H9 (cell line): Measurements from ENCODE around the gene HRAS. TPM values are rescaled to one million over a fixed set of nuclear protein-coding genes. Genes with fewer than 3 reads are reported as not detected.

ENCODE experiments used
- DNase-seq: peaks from one replicate; pipeline ENCODE4 v3.0.0-alpha.2; 2017
- H2AFZ ChIP-seq: one replicate; pipeline ENCODE4 v1.6.1; 2013; ENCODE audit warnings: mild to moderate bottlenecking, low read length, control low read depth, moderate library complexity
- H2AK5ac ChIP-seq: 2 replicates; pipeline ENCODE4 v1.6.1; 2013; ENCODE audit warnings: low read length, control low read depth, mixed read lengths; ENCODE audit not compliant: insufficient read length
- H2BK120ac ChIP-seq: one replicate; pipeline ENCODE4 v1.6.1; 2013; ENCODE audit warnings: low read depth, mild to moderate bottlenecking, low read length, control low read depth, inconsistent platforms; ENCODE audit not compliant: poor library complexity, severe bottlenecking
- H2BK12ac ChIP-seq: 2 replicates; pipeline ENCODE4 v1.6.1; 2013; ENCODE audit warnings: low read length, control low read depth, mixed read lengths, low read depth; ENCODE audit not compliant: insufficient read length
- H2BK15ac ChIP-seq: 2 replicates; pipeline ENCODE4 v1.6.1; 2013; ENCODE audit warnings: low read depth, low read length, control low read depth
- H2BK20ac ChIP-seq: one replicate; pipeline ENCODE4 v1.6.1; 2013; ENCODE audit warnings: low read depth, mild to moderate bottlenecking, low read length, control low read depth, inconsistent platforms; ENCODE audit not compliant: poor library complexity, severe bottlenecking
- H2BK5ac ChIP-seq: 2 replicates; pipeline ENCODE4 v1.6.1; 2013; ENCODE audit warnings: low read length, control low read depth, mixed read lengths; ENCODE audit not compliant: insufficient read length
- H3K14ac ChIP-seq: 2 replicates; pipeline ENCODE4 v1.6.1; 2013; ENCODE audit warnings: low read length, control low read depth; ENCODE audit not compliant: insufficient read depth
- H3K18ac ChIP-seq: 2 replicates; pipeline ENCODE4 v1.6.1; 2013; ENCODE audit warnings: low read depth, mild to moderate bottlenecking, mixed read lengths, low read length, control low read depth; ENCODE audit not compliant: insufficient read length
- H3K23ac ChIP-seq: 2 replicates; pipeline ENCODE4 v1.6.1; 2013; ENCODE audit warnings: low read length, control low read depth, mixed read lengths, low read depth; ENCODE audit not compliant: insufficient read length
- H3K23me2 ChIP-seq: 2 replicates; pipeline ENCODE4 v1.6.1; 2013; ENCODE audit warnings: low read depth, mild to moderate bottlenecking, mixed read lengths, low read length, control low read depth; ENCODE audit not compliant: insufficient read length, poor library complexity, severe bottlenecking
- H3K27ac ChIP-seq: 2 replicates; pipeline ENCODE4 v1.5.1; 2013; ENCODE audit warnings: low read length, control low read depth, mixed read lengths, low read depth; ENCODE audit not compliant: insufficient read length
- H3K27me3 ChIP-seq: 2 replicates; pipeline ENCODE4 v1.6.1; 2013; ENCODE audit warnings: low read length, control low read depth, inconsistent platforms; ENCODE audit not compliant: insufficient read depth
- H3K4ac ChIP-seq: 2 replicates; pipeline ENCODE4 v1.6.1; 2013; ENCODE audit warnings: low read depth, mild to moderate bottlenecking, control low read depth, inconsistent platforms, low read length, moderate library complexity
- H3K4me1 ChIP-seq: 2 replicates; pipeline ENCODE4 v1.6.1; 2013; ENCODE audit warnings: low read length, control low read depth, inconsistent platforms; ENCODE audit not compliant: insufficient read depth
- H3K4me2 ChIP-seq: 2 replicates; pipeline ENCODE4 v1.6.1; 2013; ENCODE audit warnings: low read length, control low read depth, mixed read lengths; ENCODE audit not compliant: insufficient read length, insufficient read depth
- H3K56ac ChIP-seq: 2 replicates; pipeline ENCODE4 v1.6.1; 2013; ENCODE audit warnings: low read depth, mild to moderate bottlenecking, mixed read lengths, low read length, control low read depth; ENCODE audit not compliant: insufficient read length
- H3K79me1 ChIP-seq: 2 replicates; pipeline ENCODE4 v1.6.1; 2013; ENCODE audit warnings: low read depth, mild to moderate bottlenecking, moderate library complexity, low read length, control low read depth, inconsistent platforms; ENCODE audit not compliant: insufficient read depth, poor library complexity, severe bottlenecking
- H3K79me2 ChIP-seq: 2 replicates; pipeline ENCODE4 v1.6.1; 2013; ENCODE audit warnings: low read length, control low read depth, inconsistent platforms; ENCODE audit not compliant: insufficient read depth
- H3K9ac ChIP-seq: 2 replicates; pipeline ENCODE4 v1.6.1; 2013; ENCODE audit warnings: low read length, control low read depth, mixed read lengths; ENCODE audit not compliant: insufficient read length; ENCODE audit errors: extremely low read depth
- H3K9me3 ChIP-seq: one replicate; pipeline ENCODE4 v1.6.1; 2013; ENCODE audit warnings: low read depth, low read length, inconsistent platforms; ENCODE audit not compliant: control insufficient read depth
- H3T11ph ChIP-seq: one replicate; pipeline ENCODE4 v1.6.1; 2013; ENCODE audit warnings: mild to moderate bottlenecking, low read length, control low read depth, inconsistent platforms
- H4K20me1 ChIP-seq: one replicate; pipeline ENCODE4 v1.6.1; 2013; ENCODE audit not compliant: control insufficient read depth, insufficient read length, insufficient read depth
- H4K5ac ChIP-seq: 2 replicates; pipeline ENCODE4 v1.6.1; 2013; ENCODE audit warnings: low read depth, mild to moderate bottlenecking, mixed read lengths, low read length, control low read depth; ENCODE audit not compliant: insufficient read length
- H4K8ac ChIP-seq: replicated peaks from 2 replicates; pipeline ENCODE4 v1.6.1; 2013; ENCODE audit warnings: low read length, control low read depth, mixed read lengths, low read depth; ENCODE audit not compliant: insufficient read length
- H4K91ac ChIP-seq: 2 replicates; pipeline ENCODE4 v1.6.1; 2013; ENCODE audit warnings: low read depth, mild to moderate bottlenecking, moderate library complexity, mixed read lengths, low read length, control low read depth; ENCODE audit not compliant: insufficient read length
- H3K27ac Mint-ChIP-seq, 3 experiments: 2 replicates in 2 of 3; 3 replicates in 1 of 3; pipeline ENCODE4 v1.8.0; 2020 to 2021; ENCODE audit warnings: mixed read lengths in 3 of 3, mild to moderate bottlenecking in 1 of 3, moderate library complexity in 1 of 3
- H3K27me3 Mint-ChIP-seq: 2 replicates; pipeline ENCODE4 v1.8.0; 2021; ENCODE audit warnings: low read depth, mild to moderate bottlenecking, moderate library complexity, mixed read lengths
- H3K36me3 Mint-ChIP-seq, 3 experiments: 2 replicates in 2 of 3; 3 replicates in 1 of 3; pipeline ENCODE4 v1.8.0; 2020 to 2021; ENCODE audit warnings: low read depth in 3 of 3, mixed read lengths in 3 of 3; ENCODE audit not compliant: insufficient read depth in 1 of 3
- H3K4me1 Mint-ChIP-seq, 2 experiments: 2 replicates each; pipeline ENCODE4 v1.8.0; 2020; ENCODE audit warnings: mixed read lengths in 2 of 2
- H3K4me3 Mint-ChIP-seq, 2 experiments: 2 replicates in 1 of 2; 3 replicates in 1 of 2; pipeline ENCODE4 v1.8.0; 2020 to 2021; ENCODE audit warnings: mild to moderate bottlenecking in 2 of 2, mixed read lengths in 2 of 2, moderate library complexity in 1 of 2
- H3K9me3 Mint-ChIP-seq, 2 experiments: 2 replicates in 1 of 2; 3 replicates in 1 of 2; pipeline ENCODE4 v1.8.0; 2020; ENCODE audit warnings: mild to moderate bottlenecking in 2 of 2, mixed read lengths in 2 of 2, moderate library complexity in 1 of 2
- CTCF ChIP-seq: fragments of 200-600 bp; sonication (generic); conservative IDR thresholded peaks from 3 replicates; pipeline ENCODE4 v1.8.0; 2021; ENCODE audit warnings: antibody characterized with exemption, mild to moderate bottlenecking
- WGBS: extraction: QIAGEN DNeasy Blood & Tissue Kit; methylation state at CpG from one replicate; pipeline ENCODE4 v1.1.7; 2013; ENCODE audit warnings: missing lambda C conversion rate, low lambda C conversion rate, mixed read lengths; ENCODE audit not compliant: insufficient read length; ENCODE audit errors: extremely low coverage; 5-methylcytosine and 5-hydroxymethylcytosine counted together
- total RNA-seq: library from RNA; stranded (reverse); gene quantifications from 2 replicates; pipeline ENCODE4 v1.2.1, GENCODE V29; 2021

The HRAS gene
- total RNA-seq, 1 experiment from 2014 or later = 61.8 TPM

GRCh38 chr11:504053-504993 is 31.1 kb downstream of the HRAS start:
- peaks cover 15 to 26% (median 21%) of the 10 kb centered on the region in 3 experiments; a peak in 6 of 7 replicates for H3K36me3 Mint-ChIP-seq
- H2AFZ ChIP-seq = no peak overlapping the region
- no peaks in the 10 kb centered on the region; the same call in 1 of the 2 replicates for H3K27me3 ChIP-seq
- H3K27me3 Mint-ChIP-seq = no peaks in the 10 kb centered on the region; the same call in none of the 2 replicates
- no peak overlapping the region for H3K27ac ChIP-seq
- H2BK5ac ChIP-seq = no peak overlapping the region
- no peak overlapping the region for H3K27ac Mint-ChIP-seq
- H2BK15ac ChIP-seq = no peak overlapping the region
- no peak overlapping the region for H4K91ac ChIP-seq
- no peak overlapping the region for H3K4ac ChIP-seq
- no peaks in the 10 kb centered on the region for H3K9me3 Mint-ChIP-seq
- H3K23ac ChIP-seq = no peak overlapping the region
- no peaks in the 10 kb centered on the region for H3K9me3 ChIP-seq
- no peaks in the 10 kb centered on the region for H3K4me1 ChIP-seq
- H3K9ac ChIP-seq = no peak overlapping the region
- no peak overlapping the region for H2BK120ac ChIP-seq
- H4K20me1 ChIP-seq = no peaks in the 10 kb centered on the region
- no peak for DNase-seq
- H3K4me3 Mint-ChIP-seq = peak overlapping the region; percentile 62 to 93; a peak in 2 of 5 replicates
- H4K8ac ChIP-seq = no peak overlapping the region
- TF ChIP-seq CTCF = no peak
- peaks cover 16% of the 10 kb centered on the region for H3K23me2 ChIP-seq
- no peak overlapping the region for H4K5ac ChIP-seq
- no peak overlapping the region for H2BK12ac ChIP-seq
- H2AK5ac ChIP-seq = no peak overlapping the region
- no peak overlapping the region for H3K4me2 ChIP-seq
- H3K79me2 ChIP-seq = peaks cover 2% of the 10 kb centered on the region; the same call in 1 of the 2 replicates
- H2BK20ac ChIP-seq = no peak overlapping the region
- H3K56ac ChIP-seq = no peak overlapping the region
- H3K4me1 Mint-ChIP-seq = peaks cover 3 to 9% of the 10 kb centered on the region in 2 experiments; a peak in 2 of 4 replicates
- no peak overlapping the region for H3T11ph ChIP-seq
- H3K14ac ChIP-seq = no peak overlapping the region
- H3K18ac ChIP-seq = no peak overlapping the region
- H3K79me1 ChIP-seq = no peaks in the 10 kb centered on the region
- whole genome bisulfite sequencing = no CpG with 5 or more reads among the region's 72 CpGs
